Duodenal mucosa (tissue), 2 donors: ENCODE results near the gene LRRC15.

Experiments
- H3K27ac ChIP-seq: one replicate; pipeline ENCODE4 v1.7.0; 2013; ENCODE audit warnings: low read depth, low read length
- H3K27me3 ChIP-seq, 2 donors: one replicate each; pipeline ENCODE4 v1.7.0; 2013; ENCODE audit warnings: low read length in 2 of 2, control low read depth in 1 of 2; ENCODE audit not compliant: insufficient read depth in 2 of 2, control insufficient read depth in 1 of 2
- H3K36me3 ChIP-seq, 2 donors: one replicate each; pipeline ENCODE4 v1.7.0; 2013; ENCODE audit warnings: low read length in 2 of 2, control low read depth in 1 of 2; ENCODE audit not compliant: insufficient read depth in 2 of 2, control insufficient read depth in 1 of 2
- H3K4me1 ChIP-seq, 2 donors: one replicate each; pipeline ENCODE4 v1.7.0; 2013; ENCODE audit warnings: low read length in 2 of 2, control low read depth in 1 of 2; ENCODE audit not compliant: insufficient read depth in 2 of 2, control insufficient read depth in 1 of 2
- H3K4me3 ChIP-seq, 2 donors: one replicate each; pipeline ENCODE4 v1.7.0; 2013; ENCODE audit warnings: low read length in 2 of 2, low read depth in 1 of 2
- H3K9ac ChIP-seq, 2 donors: one replicate each; pipeline ENCODE4 v1.7.0; 2013; ENCODE audit warnings: low read length in 2 of 2, low read depth in 1 of 2
- H3K9me3 ChIP-seq, 2 donors: one replicate each; pipeline ENCODE4 v1.7.0; 2013; ENCODE audit warnings: low read length in 2 of 2, control low read depth in 1 of 2; ENCODE audit not compliant: control insufficient read depth in 1 of 2

The LRRC15 gene

GRCh38 chr3:194369522-194370279 lies at the start of gene LRRC15:
Gene LRRC15, minus strand, starts transcription at chr3:194369743. Its CDS starts 8,700 bp downstream, at chr3:194361043.
- no peaks in the 10 kb centered on the region for H3K36me3 ChIP-seq
- H3K27ac ChIP-seq = no peak within 1 kb of the TSS
- H3K4me3 ChIP-seq = no peak within 1 kb of the TSS
- H3K9ac ChIP-seq = no peak within 1 kb of the TSS
- H3K9me3 ChIP-seq = no peaks in the 10 kb centered on the region
- H3K4me1 ChIP-seq = peaks cover 0 to 4% of the 10 kb centered on the region in 2 donors
- peaks cover 18 to 24% of the 10 kb centered on the region in 2 donors for H3K27me3 ChIP-seq

GRCh38 chr3:194418671-194419070 lies 49.1 kb upstream of the LRRC15 start:
- no peak overlapping the region for H3K4me3 ChIP-seq
- H3K27ac ChIP-seq = no peak overlapping the region
- no peaks in the 10 kb centered on the region for H3K27me3 ChIP-seq
- no peak overlapping the region for H3K9ac ChIP-seq
- H3K36me3 ChIP-seq = peaks cover 10 to 19% of the 10 kb centered on the region in 2 donors
- no peaks in the 10 kb centered on the region for H3K4me1 ChIP-seq
- H3K9me3 ChIP-seq = no peaks in the 10 kb centered on the region

GRCh38 chr3:194407423-194407822 lies 37.9 kb upstream of the LRRC15 start:
- no peak overlapping the region for H3K27ac ChIP-seq
- no peak overlapping the region for H3K4me3 ChIP-seq
- H3K4me1 ChIP-seq = peaks cover 0 to 5% of the 10 kb centered on the region in 2 donors
- no peak overlapping the region for H3K9ac ChIP-seq
- peaks cover 8 to 32% of the 10 kb centered on the region in 2 donors for H3K36me3 ChIP-seq
- no peaks in the 10 kb centered on the region for H3K9me3 ChIP-seq
- no peaks in the 10 kb centered on the region for H3K27me3 ChIP-seq

- H3K4me3 ChIP-seq = no peak overlapping the region
- peaks cover 8 to 24% of the 10 kb centered on the region in 2 donors for H3K36me3 ChIP-seq
- H3K4me1 ChIP-seq = peaks cover 0 to 5% of the 10 kb centered on the region in 2 donors
- no peaks in the 10 kb centered on the region for H3K27me3 ChIP-seq
- H3K9me3 ChIP-seq = no peaks in the 10 kb centered on the region
- H3K9ac ChIP-seq = no peak overlapping the region
- no peak overlapping the region for H3K27ac ChIP-seq
Observed at GRCh38 chr3:194405766-194406165, 36.2 kb upstream of the LRRC15 start.

- no peaks in the 10 kb centered on the region for H3K27me3 ChIP-seq
- no peak overlapping the region for H3K27ac ChIP-seq
- no peak overlapping the region for H3K4me3 ChIP-seq
- no peak overlapping the region for H3K9ac ChIP-seq
- no peaks in the 10 kb centered on the region for H3K9me3 ChIP-seq
- H3K4me1 ChIP-seq = peaks cover 0 to 5% of the 10 kb centered on the region in 2 donors
- peaks cover 8 to 22% of the 10 kb centered on the region in 2 donors for H3K36me3 ChIP-seq
Observed at GRCh38 chr3:194404365-194405140, 35.0 kb upstream of the LRRC15 start.

- Histone ChIP-seq H3K9ac (no peak overlapping the region), H3K4me3 (no peak overlapping the region), H3K27me3 (peaks cover 0 to 15% of the 10 kb centered on the region in 2 donors), H3K9me3 (no peaks in the 10 kb centered on the region), H3K27ac (no peak overlapping the region), H3K4me1 (peaks cover 9 to 10% of the 10 kb centered on the region in 2 donors), H3K36me3 (peaks cover 7 to 8% of the 10 kb centered on the region in 2 donors)
Observed at GRCh38 chr3:194401868-194402329, 32.4 kb upstream of the LRRC15 start.

GRCh38 chr3:194401346-194401745 lies 31.8 kb upstream of the LRRC15 start:
- no peak overlapping the region for H3K27ac ChIP-seq
- peaks cover 6 to 8% of the 10 kb centered on the region in 2 donors for H3K36me3 ChIP-seq
- peaks cover 0 to 17% of the 10 kb centered on the region in 2 donors for H3K27me3 ChIP-seq
- peaks cover 9 to 12% of the 10 kb centered on the region in 2 donors for H3K4me1 ChIP-seq
- no peaks in the 10 kb centered on the region for H3K9me3 ChIP-seq
- no peak overlapping the region for H3K4me3 ChIP-seq
- no peak overlapping the region for H3K9ac ChIP-seq

- no peaks in the 10 kb centered on the region for H3K36me3 ChIP-seq
- H3K9ac ChIP-seq = no peak overlapping the region
- peaks cover 0 to 17% of the 10 kb centered on the region in 2 donors for H3K27me3 ChIP-seq
- no peaks in the 10 kb centered on the region for H3K9me3 ChIP-seq
- H3K4me3 ChIP-seq = no peak overlapping the region
- no peak overlapping the region for H3K27ac ChIP-seq
- peaks cover 18 to 19% of the 10 kb centered on the region in 2 donors for H3K4me1 ChIP-seq
Observed at GRCh38 chr3:194399874-194400411, 30.4 kb upstream of the LRRC15 start.

- peaks cover 0 to 17% of the 10 kb centered on the region in 2 donors for H3K27me3 ChIP-seq
- no peaks in the 10 kb centered on the region for H3K9me3 ChIP-seq
- H3K4me3 ChIP-seq = peak within 1 kb of the TSS; percentile 39 to 43
- no peak within 1 kb of the TSS for H3K9ac ChIP-seq
- H3K4me1 ChIP-seq = peaks cover 20 to 22% of the 10 kb centered on the region in 2 donors
- no peak within 1 kb of the TSS for H3K27ac ChIP-seq
- no peaks in the 10 kb centered on the region for H3K36me3 ChIP-seq
Observed at GRCh38 chr3:194399166-194399565, 29.6 kb upstream of the LRRC15 start, which contains the start of gene GP5. Gene GP5, minus strand, starts transcription at chr3:194399266. Its CDS starts 984 bp downstream, at chr3:194398282.
